ENCODE data around the gene TXNRD1. TPM values are rescaled to one million over a fixed set of nuclear protein-coding genes. Genes with fewer than 3 reads are reported as not detected.

The TXNRD1 gene
- total RNA-seq, 4 donors from 2014 or later: 129 to 230 (median 199) TPM

DNA sequence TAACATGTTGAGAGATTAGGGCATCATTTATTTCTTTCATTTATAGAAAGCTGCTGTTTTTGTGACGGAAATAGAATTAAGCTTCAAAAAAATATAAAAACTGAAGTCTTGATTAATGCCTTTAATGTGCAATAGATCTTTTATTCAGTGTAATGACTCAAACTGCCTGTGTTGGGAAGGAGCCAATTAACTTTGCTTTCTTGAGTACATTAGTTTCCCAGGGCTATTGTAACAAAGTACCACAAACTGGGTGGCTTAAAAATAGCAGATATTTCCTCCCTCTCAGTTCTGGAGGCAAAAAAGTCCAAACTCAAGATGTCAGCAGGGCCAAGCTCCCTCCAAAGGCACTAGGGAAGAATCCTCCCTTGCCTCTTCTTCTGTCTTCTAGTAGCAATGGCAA lies 124.6 kb downstream of the TXNRD1 start:
- Histone ChIP-seq H3K4me1 (peaks cover 0 to 4% of the 10 kb centered on the region in 2 donors), H3K27me3 (no peaks in the 10 kb centered on the region), H3K4me3 (replicated peaks in 1 of 3) (no peak overlapping the region), H3K9me3 (no peaks in the 10 kb centered on the region), H3K27ac (no peak overlapping the region), H3K36me3 (peaks cover 67 to 68% of the 10 kb centered on the region in 2 donors)
- intact Hi-C loops (cut with DNase I): no loop called here
- TF ChIP-seq, protein P1, sequence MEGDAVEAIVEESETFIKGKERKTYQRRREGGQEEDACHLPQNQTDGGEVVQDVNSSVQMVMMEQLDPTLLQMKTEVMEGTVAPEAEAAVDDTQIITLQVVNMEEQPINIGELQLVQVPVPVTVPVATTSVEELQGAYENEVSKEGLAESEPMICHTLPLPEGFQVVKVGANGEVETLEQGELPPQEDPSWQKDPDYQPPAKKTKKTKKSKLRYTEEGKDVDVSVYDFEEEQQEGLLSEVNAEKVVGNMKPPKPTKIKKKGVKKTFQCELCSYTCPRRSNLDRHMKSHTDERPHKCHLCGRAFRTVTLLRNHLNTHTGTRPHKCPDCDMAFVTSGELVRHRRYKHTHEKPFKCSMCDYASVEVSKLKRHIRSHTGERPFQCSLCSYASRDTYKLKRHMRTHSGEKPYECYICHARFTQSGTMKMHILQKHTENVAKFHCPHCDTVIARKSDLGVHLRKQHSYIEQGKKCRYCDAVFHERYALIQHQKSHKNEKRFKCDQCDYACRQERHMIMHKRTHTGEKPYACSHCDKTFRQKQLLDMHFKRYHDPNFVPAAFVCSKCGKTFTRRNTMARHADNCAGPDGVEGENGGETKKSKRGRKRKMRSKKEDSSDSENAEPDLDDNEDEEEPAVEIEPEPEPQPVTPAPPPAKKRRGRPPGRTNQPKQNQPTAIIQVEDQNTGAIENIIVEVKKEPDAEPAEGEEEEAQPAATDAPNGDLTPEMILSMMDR (IDR thresholded peaks at IDR 0.05): no peak
- no peak for TF ChIP-seq POLR2A (IDR thresholded peaks at IDR 0.05)
- WGBS, 2 donors: 71 to 88% methylated on average over 1 of the region's 1 CpG
- no peak for DNase-seq

- WGBS, 2 donors: 85 to 87% methylated on average over 6 of the region's 6 CpGs
- H3K36me3 ChIP-seq: peaks cover 64% of the 10 kb centered on the region in 2 donors
- no peaks in the 10 kb centered on the region for H3K9me3 ChIP-seq
- TF ChIP-seq, protein P1 (IDR thresholded peaks at IDR 0.05): no peak
- no peak for TF ChIP-seq POLR2A (IDR thresholded peaks at IDR 0.05)
- intact Hi-C loops (cut with DNase I): no loop called here
- peaks cover 0 to 4% of the 10 kb centered on the region in 2 donors for H3K4me1 ChIP-seq
- no peak overlapping the region for H3K4me3 ChIP-seq (replicated peaks in 1 of 3)
- H3K27me3 ChIP-seq: no peaks in the 10 kb centered on the region
- no peak for DNase-seq
- H3K27ac ChIP-seq: no peak overlapping the region
Observed at GRCh38 chr12:104340925-104341611, 125.5 kb downstream of the TXNRD1 start.

GRCh38 chr12:104342147-104342546 lies 126.6 kb downstream of the TXNRD1 start:
- DNase-seq: no peak
- no peak overlapping the region for H3K27ac ChIP-seq
- H3K4me3 ChIP-seq (replicated peaks in 1 of 3): no peak overlapping the region
- no peaks in the 10 kb centered on the region for H3K9me3 ChIP-seq
- H3K4me1 ChIP-seq: peaks cover 0 to 4% of the 10 kb centered on the region in 2 donors
- TF ChIP-seq, protein P1 (IDR thresholded peaks at IDR 0.05): no peak
- TF ChIP-seq POLR2A (IDR thresholded peaks at IDR 0.05): no peak
- no peaks in the 10 kb centered on the region for H3K27me3 ChIP-seq
- intact Hi-C loops (cut with DNase I): no loop called here
- H3K36me3 ChIP-seq: peaks cover 56 to 60% of the 10 kb centered on the region in 2 donors
- 94 to 98% methylated on average over 2 of the region's 2 CpGs for WGBS, 2 donors

DNA sequence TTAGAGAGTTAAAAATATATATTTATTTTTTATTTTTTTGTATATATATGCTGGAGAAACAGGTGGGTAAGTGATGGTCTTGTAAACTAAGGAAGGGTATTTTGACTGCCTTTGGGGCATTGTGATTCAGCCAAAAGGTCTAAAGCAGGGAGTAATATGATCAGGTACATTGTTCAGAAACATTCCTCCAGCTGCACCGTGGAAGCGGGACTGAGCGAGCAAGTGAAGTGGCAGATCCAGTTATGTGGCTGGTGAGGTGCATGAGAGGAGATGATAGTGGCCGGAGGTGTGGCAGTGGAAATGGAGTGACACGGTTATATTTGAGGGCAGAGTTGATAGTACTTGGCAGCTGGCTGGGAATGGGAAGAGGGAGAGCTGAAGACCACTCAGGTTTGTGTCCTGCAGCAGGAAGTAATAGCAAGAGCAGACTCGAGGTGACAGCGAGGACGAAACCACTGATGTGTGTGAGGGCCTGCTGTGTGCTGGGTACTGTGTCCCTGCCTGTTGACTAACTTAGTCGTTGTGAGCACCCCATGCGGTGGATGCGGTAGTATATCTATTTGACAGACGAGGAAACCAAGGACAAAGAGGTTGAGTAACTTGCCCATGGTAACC lies 127.2 kb downstream of the TXNRD1 start:
- TF ChIP-seq, protein P1 (IDR thresholded peaks at IDR 0.05): no peak
- no peak for TF ChIP-seq POLR2A (IDR thresholded peaks at IDR 0.05)
- WGBS, 2 donors: 88 to 93% methylated on average over 12 of the region's 12 CpGs
- H3K4me1 ChIP-seq: peaks cover 0 to 4% of the 10 kb centered on the region in 2 donors
- no peak for DNase-seq
- H3K27ac ChIP-seq: no peak overlapping the region
- peaks cover 56 to 60% of the 10 kb centered on the region in 2 donors for H3K36me3 ChIP-seq
- intact Hi-C loops (cut with DNase I): no loop called here
- H3K9me3 ChIP-seq: no peaks in the 10 kb centered on the region
- no peaks in the 10 kb centered on the region for H3K27me3 ChIP-seq
- H3K4me3 ChIP-seq (replicated peaks in 1 of 3): no peak overlapping the region

DNA sequence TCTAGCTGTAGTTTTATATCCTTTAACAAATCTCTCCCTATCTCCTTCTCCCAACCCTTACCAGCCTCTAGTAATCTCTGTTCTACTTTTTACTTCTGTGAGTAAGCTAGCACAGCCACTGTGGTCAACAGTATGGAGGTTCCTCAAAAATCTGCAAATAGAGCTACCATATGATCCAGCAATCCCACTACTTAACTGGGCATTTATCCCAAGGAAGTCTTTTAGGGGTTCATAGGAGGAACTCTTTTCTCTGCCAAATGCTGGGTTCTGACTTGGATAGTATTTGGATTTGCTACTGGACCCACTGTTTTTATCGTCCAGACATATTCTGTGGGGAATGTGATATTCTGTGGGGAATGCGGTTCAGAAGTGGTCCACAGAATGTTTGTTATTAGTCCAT lies 129.1 kb downstream of the TXNRD1 start:
- TF ChIP-seq, protein P1 (IDR thresholded peaks at IDR 0.05): no peak
- TF ChIP-seq POLR2A (IDR thresholded peaks at IDR 0.05): no peak
- H3K27me3 ChIP-seq: no peaks in the 10 kb centered on the region
- DNase-seq: no peak
- intact Hi-C loops (cut with DNase I): no loop called here
- WGBS, 2 donors: 93 to 95% methylated on average over 2 of the region's 2 CpGs
- no peaks in the 10 kb centered on the region for H3K9me3 ChIP-seq
- no peak overlapping the region for H3K27ac ChIP-seq
- H3K4me1 ChIP-seq: peaks cover 0 to 4% of the 10 kb centered on the region in 2 donors
- H3K4me3 ChIP-seq (replicated peaks in 1 of 3): no peak overlapping the region
- H3K36me3 ChIP-seq: peaks cover 52 to 59% of the 10 kb centered on the region in 2 donors

All from thyroid gland (tissue), 4 donors.